ENCODE data around the gene PRKG1. TPM values are rescaled to one million over a fixed set of nuclear protein-coding genes. Genes with fewer than 3 reads are reported as not detected.

Gene PRKG1
- total and polyA plus RNA-seq, 4 donors: 0.46 to 5.1 (median 1.5) TPM

DNA sequence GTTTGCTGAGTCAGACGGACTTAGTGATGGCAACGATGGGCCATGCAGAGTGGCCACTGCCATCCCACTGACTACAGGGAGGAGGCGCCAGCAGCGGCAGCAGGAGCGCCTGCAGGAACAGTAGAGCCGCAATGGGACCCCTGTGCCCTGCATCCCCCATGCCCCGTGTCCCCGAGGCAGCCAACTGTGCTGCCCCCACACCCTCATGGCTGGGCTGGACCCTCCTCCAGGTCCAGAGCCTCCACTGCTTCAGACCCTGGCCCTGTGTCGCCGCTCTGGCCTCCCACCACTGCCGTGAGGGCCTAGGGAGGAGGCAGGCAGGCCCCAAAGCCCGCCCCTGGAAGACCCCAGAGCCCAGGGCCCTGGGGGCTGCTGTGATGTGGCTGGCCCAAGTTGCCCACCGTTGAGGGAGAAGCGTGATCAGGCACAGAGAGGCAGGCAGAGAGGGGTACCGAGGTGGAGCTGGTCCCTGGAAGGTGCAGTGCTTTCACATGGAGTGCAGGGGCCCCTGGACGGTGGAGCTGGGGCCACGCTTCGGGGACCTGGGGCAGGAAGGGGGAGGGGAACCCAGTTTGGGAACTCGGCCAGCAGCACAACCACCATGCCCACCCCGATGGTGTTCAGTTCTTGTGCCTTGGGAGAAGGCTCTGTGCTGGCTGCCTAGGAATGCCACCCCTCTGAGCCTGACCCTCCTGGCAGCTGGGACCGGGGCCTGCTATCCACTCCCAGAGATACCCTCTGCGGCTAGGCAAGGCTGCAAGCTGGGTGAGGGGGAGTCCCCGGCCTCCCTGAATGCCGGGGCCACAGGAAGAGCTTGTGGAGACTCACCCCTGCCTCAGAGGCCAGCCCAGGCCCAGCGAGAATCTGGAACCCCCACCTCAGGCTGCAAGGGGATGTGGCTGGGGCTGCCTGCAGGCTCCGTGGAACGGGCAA lies 1272.4 kb downstream of the PRKG1 start (continued):
- no peak for TF ChIP-seq HNF4A (conservative IDR thresholded peaks at IDR 0.05)
- TF ChIP-seq RXRA (IDR thresholded peaks at IDR 0.05): no peak
- no peak for TF ChIP-seq NR2F2 (IDR thresholded peaks at IDR 0.05)
- TF ChIP-seq, protein P1, sequence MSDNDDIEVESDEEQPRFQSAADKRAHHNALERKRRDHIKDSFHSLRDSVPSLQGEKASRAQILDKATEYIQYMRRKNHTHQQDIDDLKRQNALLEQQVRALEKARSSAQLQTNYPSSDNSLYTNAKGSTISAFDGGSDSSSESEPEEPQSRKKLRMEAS (IDR thresholded peaks at IDR 0.05): no peak
- no peak for TF ChIP-seq GABPA (IDR thresholded peaks at IDR 0.05 in 1 of 2, conservative IDR thresholded peaks at IDR 0.05 in 1 of 2)
- no peak for TF ChIP-seq FOXA2 (IDR thresholded peaks at IDR 0.05)
- no peak for TF ChIP-seq EGR1 (IDR thresholded peaks at IDR 0.05; ENCODE audit: low read depth in 2 of 2)
- no peak for TF ChIP-seq FOXA1 (IDR thresholded peaks at IDR 0.05)
- TF ChIP-seq, protein P2, sequence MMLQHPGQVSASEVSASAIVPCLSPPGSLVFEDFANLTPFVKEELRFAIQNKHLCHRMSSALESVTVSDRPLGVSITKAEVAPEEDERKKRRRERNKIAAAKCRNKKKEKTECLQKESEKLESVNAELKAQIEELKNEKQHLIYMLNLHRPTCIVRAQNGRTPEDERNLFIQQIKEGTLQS (IDR thresholded peaks at IDR 0.05): no peak

DNA sequence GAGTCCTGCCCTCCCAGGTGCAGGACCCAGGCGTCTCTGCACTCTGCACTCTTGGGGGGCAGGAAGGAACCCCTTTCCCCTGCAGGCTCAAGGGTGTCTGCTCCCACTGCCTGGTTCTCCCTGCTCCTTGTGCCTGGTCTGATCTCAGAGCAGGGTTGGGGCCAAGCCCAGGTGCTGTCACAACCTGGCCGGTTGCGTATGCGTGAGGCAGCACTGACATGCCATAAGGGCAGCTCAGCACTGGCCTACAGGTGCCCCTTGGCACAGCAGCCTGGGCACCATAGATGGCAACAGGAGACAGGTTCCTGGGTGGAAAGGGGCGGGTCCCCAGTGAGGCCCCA lies 1273.0 kb downstream of the PRKG1 start:
- Histone ChIP-seq H3K36me3 (ENCODE audit: control insufficient read depth in 4 of 4, insufficient read depth in 3 of 4, low read depth in 1 of 4, low read length in 3 of 4) (no peaks in the 10 kb centered on the region), H3K4me1 (ENCODE audit: control insufficient read depth in 4 of 4, insufficient read depth in 4 of 4, low read length in 3 of 4) (no peaks in the 10 kb centered on the region), H3K9ac (ENCODE audit: low read depth in 1 of 2, low read length in 2 of 2) (no peak overlapping the region), H3K9me3 (ENCODE audit: control insufficient read depth in 4 of 4, low read length in 3 of 4) (peaks cover 0 to 2% (median 0%) of the 10 kb centered on the region in 4 donors), H3K27ac (ENCODE audit: low read depth in 1 of 2, low read length in 2 of 2) (no peak overlapping the region), H3K27me3 (ENCODE audit: control insufficient read depth in 4 of 4, insufficient read depth in 4 of 4, low read length in 3 of 4) (no peaks in the 10 kb centered on the region), H3K4me3 (ENCODE audit: low read depth in 1 of 3, low read length in 3 of 3) (no peak overlapping the region)
- TF ChIP-seq RAD21 (IDR thresholded peaks at IDR 0.05): no peak
- no peak for TF ChIP-seq RXRA (IDR thresholded peaks at IDR 0.05)
- TF ChIP-seq JUND (IDR thresholded peaks at IDR 0.05): no peak
- no peak for TF ChIP-seq HNF4G (IDR thresholded peaks at IDR 0.05)
- TF ChIP-seq, protein P3, sequence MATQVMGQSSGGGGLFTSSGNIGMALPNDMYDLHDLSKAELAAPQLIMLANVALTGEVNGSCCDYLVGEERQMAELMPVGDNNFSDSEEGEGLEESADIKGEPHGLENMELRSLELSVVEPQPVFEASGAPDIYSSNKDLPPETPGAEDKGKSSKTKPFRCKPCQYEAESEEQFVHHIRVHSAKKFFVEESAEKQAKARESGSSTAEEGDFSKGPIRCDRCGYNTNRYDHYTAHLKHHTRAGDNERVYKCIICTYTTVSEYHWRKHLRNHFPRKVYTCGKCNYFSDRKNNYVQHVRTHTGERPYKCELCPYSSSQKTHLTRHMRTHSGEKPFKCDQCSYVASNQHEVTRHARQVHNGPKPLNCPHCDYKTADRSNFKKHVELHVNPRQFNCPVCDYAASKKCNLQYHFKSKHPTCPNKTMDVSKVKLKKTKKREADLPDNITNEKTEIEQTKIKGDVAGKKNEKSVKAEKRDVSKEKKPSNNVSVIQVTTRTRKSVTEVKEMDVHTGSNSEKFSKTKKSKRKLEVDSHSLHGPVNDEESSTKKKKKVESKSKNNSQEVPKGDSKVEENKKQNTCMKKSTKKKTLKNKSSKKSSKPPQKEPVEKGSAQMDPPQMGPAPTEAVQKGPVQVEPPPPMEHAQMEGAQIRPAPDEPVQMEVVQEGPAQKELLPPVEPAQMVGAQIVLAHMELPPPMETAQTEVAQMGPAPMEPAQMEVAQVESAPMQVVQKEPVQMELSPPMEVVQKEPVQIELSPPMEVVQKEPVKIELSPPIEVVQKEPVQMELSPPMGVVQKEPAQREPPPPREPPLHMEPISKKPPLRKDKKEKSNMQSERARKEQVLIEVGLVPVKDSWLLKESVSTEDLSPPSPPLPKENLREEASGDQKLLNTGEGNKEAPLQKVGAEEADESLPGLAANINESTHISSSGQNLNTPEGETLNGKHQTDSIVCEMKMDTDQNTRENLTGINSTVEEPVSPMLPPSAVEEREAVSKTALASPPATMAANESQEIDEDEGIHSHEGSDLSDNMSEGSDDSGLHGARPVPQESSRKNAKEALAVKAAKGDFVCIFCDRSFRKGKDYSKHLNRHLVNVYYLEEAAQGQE (IDR thresholded peaks at IDR 0.05): no peak
- TF ChIP-seq, protein P4, sequence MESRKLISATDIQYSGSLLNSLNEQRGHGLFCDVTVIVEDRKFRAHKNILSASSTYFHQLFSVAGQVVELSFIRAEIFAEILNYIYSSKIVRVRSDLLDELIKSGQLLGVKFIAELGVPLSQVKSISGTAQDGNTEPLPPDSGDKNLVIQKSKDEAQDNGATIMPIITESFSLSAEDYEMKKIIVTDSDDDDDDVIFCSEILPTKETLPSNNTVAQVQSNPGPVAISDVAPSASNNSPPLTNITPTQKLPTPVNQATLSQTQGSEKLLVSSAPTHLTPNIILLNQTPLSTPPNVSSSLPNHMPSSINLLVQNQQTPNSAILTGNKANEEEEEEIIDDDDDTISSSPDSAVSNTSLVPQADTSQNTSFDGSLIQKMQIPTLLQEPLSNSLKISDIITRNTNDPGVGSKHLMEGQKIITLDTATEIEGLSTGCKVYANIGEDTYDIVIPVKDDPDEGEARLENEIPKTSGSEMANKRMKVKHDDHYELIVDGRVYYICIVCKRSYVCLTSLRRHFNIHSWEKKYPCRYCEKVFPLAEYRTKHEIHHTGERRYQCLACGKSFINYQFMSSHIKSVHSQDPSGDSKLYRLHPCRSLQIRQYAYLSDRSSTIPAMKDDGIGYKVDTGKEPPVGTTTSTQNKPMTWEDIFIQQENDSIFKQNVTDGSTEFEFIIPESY (IDR thresholded peaks at IDR 0.05): no peak
- TF ChIP-seq, protein P5, sequence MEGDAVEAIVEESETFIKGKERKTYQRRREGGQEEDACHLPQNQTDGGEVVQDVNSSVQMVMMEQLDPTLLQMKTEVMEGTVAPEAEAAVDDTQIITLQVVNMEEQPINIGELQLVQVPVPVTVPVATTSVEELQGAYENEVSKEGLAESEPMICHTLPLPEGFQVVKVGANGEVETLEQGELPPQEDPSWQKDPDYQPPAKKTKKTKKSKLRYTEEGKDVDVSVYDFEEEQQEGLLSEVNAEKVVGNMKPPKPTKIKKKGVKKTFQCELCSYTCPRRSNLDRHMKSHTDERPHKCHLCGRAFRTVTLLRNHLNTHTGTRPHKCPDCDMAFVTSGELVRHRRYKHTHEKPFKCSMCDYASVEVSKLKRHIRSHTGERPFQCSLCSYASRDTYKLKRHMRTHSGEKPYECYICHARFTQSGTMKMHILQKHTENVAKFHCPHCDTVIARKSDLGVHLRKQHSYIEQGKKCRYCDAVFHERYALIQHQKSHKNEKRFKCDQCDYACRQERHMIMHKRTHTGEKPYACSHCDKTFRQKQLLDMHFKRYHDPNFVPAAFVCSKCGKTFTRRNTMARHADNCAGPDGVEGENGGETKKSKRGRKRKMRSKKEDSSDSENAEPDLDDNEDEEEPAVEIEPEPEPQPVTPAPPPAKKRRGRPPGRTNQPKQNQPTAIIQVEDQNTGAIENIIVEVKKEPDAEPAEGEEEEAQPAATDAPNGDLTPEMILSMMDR (IDR thresholded peaks at IDR 0.05; ENCODE audit: low read depth, low read length, missing input control): no peak
- no peak for TF ChIP-seq FOXA2 (IDR thresholded peaks at IDR 0.05)
- no peak for TF ChIP-seq YY1 (IDR thresholded peaks at IDR 0.05)
- no peak for TF ChIP-seq EGR1 (IDR thresholded peaks at IDR 0.05; ENCODE audit: low read depth in 2 of 2)
- TF ChIP-seq GABPA (IDR thresholded peaks at IDR 0.05 in 1 of 2, conservative IDR thresholded peaks at IDR 0.05 in 1 of 2): no peak
- TF ChIP-seq, protein P1 (IDR thresholded peaks at IDR 0.05): no peak
- TF ChIP-seq TAF1 (conservative IDR thresholded peaks at IDR 0.05): no peak
- TF ChIP-seq, protein P2 (IDR thresholded peaks at IDR 0.05): no peak
- no peak for TF ChIP-seq NR2F2 (IDR thresholded peaks at IDR 0.05)
- TF ChIP-seq FOXA1 (IDR thresholded peaks at IDR 0.05): no peak
- TF ChIP-seq HNF4A (conservative IDR thresholded peaks at IDR 0.05): no peak
- no peak for TF ChIP-seq SP1 (IDR thresholded peaks at IDR 0.05)
- DNase-seq (ENCODE audit: low spot score): no peak
- WGBS: 91% methylated on average over 5 of the region's 5 CpGs
